Activated T-cell treated with anti-CD3 and anti-CD28 coated beads, Interleukin-2, amount 50 U/mL, for 24 hours (primary cell): ENCODE results near the gene MYH16.

Experiments used
- DNase-seq: peaks from one replicate; pipeline ENCODE4 v3.0.0-alpha.2; 2020
- H3K27ac Mint-ChIP-seq: 2 replicates; pipeline ENCODE4 v1.8.0; 2020; ENCODE audit warnings: mild to moderate bottlenecking, mixed read lengths
- H3K27me3 Mint-ChIP-seq: 2 replicates; pipeline ENCODE4 v1.8.0; 2020; ENCODE audit warnings: mixed read lengths
- H3K36me3 Mint-ChIP-seq: 2 replicates; pipeline ENCODE4 v1.8.0; 2020; ENCODE audit warnings: low read depth, mixed read lengths
- H3K4me1 Mint-ChIP-seq: 2 replicates; pipeline ENCODE4 v1.8.0; 2020; ENCODE audit warnings: low read depth, mixed read lengths
- H3K4me3 Mint-ChIP-seq: 2 replicates; pipeline ENCODE4 v1.8.0; 2020; ENCODE audit warnings: mild to moderate bottlenecking, moderate library complexity, mixed read lengths
- H3K9me3 Mint-ChIP-seq: 2 replicates; pipeline ENCODE4 v1.8.0; 2020; ENCODE audit warnings: mixed read lengths

The MYH16 gene

GRCh38 chr7:99249985-99250575 is 22.6 kb upstream of the MYH16 start:
- Mint-ChIP-seq H3K9me3 (no peaks in the 10 kb centered on the region), H3K4me3 (no peak overlapping the region), H3K27me3 (peaks cover 16% of the 10 kb centered on the region), H3K27ac (no peak overlapping the region), H3K4me1 (no peaks in the 10 kb centered on the region), H3K36me3 (no peaks in the 10 kb centered on the region)
- DNase-seq: no peak

DNA sequence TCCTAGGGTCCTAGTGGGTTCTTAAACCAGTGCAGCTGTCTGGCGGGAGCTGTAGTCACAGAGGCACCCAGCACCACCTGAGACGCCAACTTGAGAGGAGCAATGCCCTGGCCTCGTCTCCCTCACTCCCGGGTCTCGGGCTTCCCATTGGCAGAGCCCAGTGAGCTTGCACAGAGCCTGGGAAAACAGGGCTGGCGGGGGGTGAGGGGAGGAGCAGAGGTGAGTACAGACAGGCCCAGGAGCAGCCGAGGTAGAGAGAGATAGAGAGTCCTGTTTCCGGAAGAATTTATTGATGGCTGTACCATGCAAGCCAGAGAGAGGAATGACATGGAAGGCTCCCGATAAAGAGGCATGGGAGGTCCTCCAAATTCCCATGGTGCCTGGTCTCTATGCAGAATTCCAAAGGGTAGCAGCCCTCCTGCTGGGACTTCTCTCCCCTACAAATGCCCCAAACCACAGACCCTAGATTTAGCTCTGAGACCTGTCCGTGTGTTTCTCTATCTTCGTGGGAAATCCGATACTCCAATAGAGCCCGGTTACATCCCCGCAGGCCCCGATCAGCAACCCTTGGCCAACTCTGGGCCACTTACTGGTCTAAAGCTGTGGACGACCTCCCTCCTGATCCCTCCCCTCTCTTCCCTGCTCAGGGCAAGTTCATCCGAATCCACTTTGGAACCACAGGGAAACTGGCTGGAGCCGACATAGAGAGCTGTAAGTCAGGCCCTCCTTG is 20.3 kb upstream of the MYH16 start:
- Mint-ChIP-seq H3K27ac (no peak overlapping the region), H3K36me3 (no peaks in the 10 kb centered on the region), H3K27me3 (peaks cover 13% of the 10 kb centered on the region), H3K4me1 (no peaks in the 10 kb centered on the region), H3K9me3 (no peaks in the 10 kb centered on the region), H3K4me3 (no peak overlapping the region)
- no peak for DNase-seq

- peaks cover 13% of the 10 kb centered on the region for H3K27me3 Mint-ChIP-seq
- H3K27ac Mint-ChIP-seq: no peak overlapping the region
- DNase-seq: no peak
- H3K4me3 Mint-ChIP-seq: no peak overlapping the region
- H3K36me3 Mint-ChIP-seq: no peaks in the 10 kb centered on the region
- H3K9me3 Mint-ChIP-seq: no peaks in the 10 kb centered on the region
- H3K4me1 Mint-ChIP-seq: no peaks in the 10 kb centered on the region
Observed at GRCh38 chr7:99253369-99253768, 19.3 kb upstream of the MYH16 start.

DNA sequence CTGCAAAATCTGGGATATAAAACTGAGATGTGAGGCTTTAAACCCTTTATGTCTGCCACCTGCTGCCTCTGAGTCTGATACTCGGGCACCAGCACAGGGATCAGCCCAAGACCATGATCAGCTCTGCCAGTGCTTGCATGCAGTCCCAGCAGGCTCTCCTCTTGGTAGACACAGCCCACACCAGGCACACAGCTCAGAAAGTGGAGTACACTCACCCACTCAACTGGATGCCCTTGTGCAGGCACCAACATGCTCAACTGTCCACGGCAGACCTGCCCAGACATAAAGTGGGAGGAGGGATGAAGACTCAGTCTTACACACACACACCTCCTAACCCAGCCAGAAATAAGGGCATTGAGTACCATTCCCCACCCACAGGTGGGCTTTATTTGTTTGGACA is 18.2 kb upstream of the MYH16 start:
- H3K4me3 Mint-ChIP-seq: no peak overlapping the region
- no peaks in the 10 kb centered on the region for H3K4me1 Mint-ChIP-seq
- DNase-seq: no peak
- H3K36me3 Mint-ChIP-seq: no peaks in the 10 kb centered on the region
- H3K27ac Mint-ChIP-seq: no peak overlapping the region
- H3K27me3 Mint-ChIP-seq: peaks cover 13% of the 10 kb centered on the region
- no peaks in the 10 kb centered on the region for H3K9me3 Mint-ChIP-seq

DNA sequence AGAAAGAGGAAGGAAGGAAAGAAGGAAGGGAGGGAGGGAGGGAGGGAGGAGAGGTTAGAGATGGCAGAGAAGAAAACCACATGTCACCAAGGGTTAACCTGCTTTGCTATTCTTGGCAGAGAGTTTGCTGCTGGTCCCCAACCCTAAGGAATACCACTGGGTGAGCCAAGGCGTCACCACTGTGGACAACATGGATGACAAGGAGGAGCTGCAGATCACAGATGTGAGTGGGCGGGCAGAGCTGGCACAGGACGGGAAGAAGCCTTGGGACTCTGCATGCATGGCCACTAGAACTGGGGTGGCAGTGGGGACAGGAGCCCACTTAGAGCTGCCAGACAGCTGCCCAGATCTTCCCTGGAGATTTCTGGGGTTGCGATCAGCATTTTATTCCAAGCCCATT is 17.2 kb upstream of the MYH16 start:
- Mint-ChIP-seq H3K9me3 (no peaks in the 10 kb centered on the region), H3K4me1 (no peaks in the 10 kb centered on the region), H3K36me3 (no peaks in the 10 kb centered on the region), H3K4me3 (no peak overlapping the region), H3K27me3 (peaks cover 12% of the 10 kb centered on the region), H3K27ac (no peak overlapping the region)
- DNase-seq: no peak

DNA sequence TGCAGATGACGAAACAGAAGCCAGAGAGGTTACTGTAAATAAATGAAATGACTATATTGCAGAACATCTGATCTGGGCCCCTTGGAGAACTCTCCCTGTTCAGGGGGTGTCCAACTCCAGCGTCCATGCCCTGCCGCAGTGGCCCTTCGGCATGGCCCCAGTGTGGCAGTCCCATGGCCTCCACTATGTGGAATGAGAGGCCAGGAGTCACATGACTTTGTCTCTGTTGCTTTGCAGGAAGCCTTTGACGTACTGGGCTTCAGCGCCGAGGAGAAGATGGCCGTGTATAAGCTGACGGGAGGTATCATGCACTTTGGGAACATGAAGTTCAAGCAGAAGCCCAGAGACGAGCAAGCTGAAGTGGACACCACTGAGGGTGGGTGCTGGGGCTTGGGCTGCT is 15.6 kb upstream of the MYH16 start:
- no peaks in the 10 kb centered on the region for H3K9me3 Mint-ChIP-seq
- no peak overlapping the region for H3K4me3 Mint-ChIP-seq
- DNase-seq: no peak
- no peak overlapping the region for H3K27ac Mint-ChIP-seq
- no peaks in the 10 kb centered on the region for H3K36me3 Mint-ChIP-seq
- no peaks in the 10 kb centered on the region for H3K4me1 Mint-ChIP-seq
- peaks cover 6% of the 10 kb centered on the region for H3K27me3 Mint-ChIP-seq

- Mint-ChIP-seq H3K4me1 (no peaks in the 10 kb centered on the region), H3K27ac (no peak overlapping the region), H3K4me3 (no peak overlapping the region), H3K36me3 (no peaks in the 10 kb centered on the region), H3K9me3 (no peaks in the 10 kb centered on the region), H3K27me3 (peaks cover 3% of the 10 kb centered on the region)
- no peak for DNase-seq
Observed at GRCh38 chr7:99257675-99258074, 15.0 kb upstream of the MYH16 start.

- Mint-ChIP-seq H3K4me1 (no peaks in the 10 kb centered on the region), H3K4me3 (no peak overlapping the region), H3K27ac (no peak overlapping the region)
Observed at GRCh38 chr7:99258501-99258900, 14.1 kb upstream of the MYH16 start.

DNA sequence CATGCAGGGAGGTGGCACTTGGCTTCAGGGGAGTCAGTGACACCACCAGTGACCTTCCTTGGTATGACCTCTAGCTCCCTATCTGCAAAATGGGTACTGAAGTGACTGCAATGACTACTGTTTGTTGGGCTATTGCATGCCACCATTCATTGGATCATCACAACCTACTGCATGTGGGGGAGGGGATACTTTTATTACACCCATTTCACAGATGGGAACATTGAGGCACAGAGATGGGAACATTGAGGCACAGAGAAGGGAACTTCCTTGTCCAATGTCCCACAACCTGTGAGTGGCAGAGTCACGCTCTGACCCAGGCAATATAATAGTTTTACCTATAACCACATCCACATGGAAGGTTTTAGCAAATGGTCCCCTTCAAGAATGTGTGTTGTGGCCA is 12.2 kb upstream of the MYH16 start:
- H3K4me3 Mint-ChIP-seq: no peak overlapping the region
- H3K4me1 Mint-ChIP-seq: no peaks in the 10 kb centered on the region
- no peaks in the 10 kb centered on the region for H3K36me3 Mint-ChIP-seq
- DNase-seq: no peak
- H3K27me3 Mint-ChIP-seq: peaks cover 3% of the 10 kb centered on the region
- no peak overlapping the region for H3K27ac Mint-ChIP-seq
- H3K9me3 Mint-ChIP-seq: no peaks in the 10 kb centered on the region

More at GRCh38 chr7:99258501-99258900, 14.1 kb upstream of the MYH16 start:
- Mint-ChIP-seq H3K36me3 (no peaks in the 10 kb centered on the region), H3K9me3 (no peaks in the 10 kb centered on the region), H3K27me3 (peaks cover 3% of the 10 kb centered on the region)
- no peak for DNase-seq

GRCh38 chr7:99261646-99262045 is 11.0 kb upstream of the MYH16 start:
- no peak overlapping the region for H3K4me3 Mint-ChIP-seq
- H3K27ac Mint-ChIP-seq: no peak overlapping the region

DNA sequence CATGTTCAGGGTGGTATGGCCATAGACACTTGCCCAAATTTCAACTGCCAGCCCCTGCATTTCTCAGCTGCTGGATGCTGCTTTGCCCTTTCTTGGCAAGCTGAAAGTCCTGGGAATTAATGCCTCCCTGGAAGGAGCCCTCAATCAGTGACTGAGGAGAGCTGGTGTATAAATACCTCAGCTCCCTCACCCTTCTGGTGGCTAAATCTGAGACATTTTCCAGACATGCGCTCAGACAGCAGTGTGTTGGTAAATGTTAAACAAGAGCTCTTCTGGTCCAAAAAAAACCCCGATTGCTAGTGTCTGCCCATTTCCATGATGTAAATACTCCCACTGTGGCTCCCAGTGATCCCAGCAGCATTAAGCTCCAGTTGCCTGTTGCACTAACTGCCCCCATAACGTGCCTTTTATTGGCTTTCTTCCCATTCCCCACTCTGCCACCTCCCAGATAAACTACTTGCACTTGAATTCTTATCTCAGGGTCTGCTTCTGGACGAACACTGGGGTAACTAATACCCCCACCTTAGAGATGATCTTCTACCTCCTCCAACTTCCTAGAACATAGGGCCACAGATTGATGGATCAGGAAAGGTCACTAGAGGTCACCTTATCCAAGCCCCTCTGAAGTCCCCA is 6.7 kb upstream of the MYH16 start:
- Mint-ChIP-seq H3K4me1 (no peaks in the 10 kb centered on the region), H3K36me3 (no peaks in the 10 kb centered on the region), H3K9me3 (no peaks in the 10 kb centered on the region), H3K27ac (no peak overlapping the region), H3K27me3 (no peaks in the 10 kb centered on the region), H3K4me3 (no peak overlapping the region)
- DNase-seq: no peak

More at GRCh38 chr7:99261646-99262045, 11.0 kb upstream of the MYH16 start:
- Mint-ChIP-seq H3K4me1 (no peaks in the 10 kb centered on the region), H3K9me3 (no peaks in the 10 kb centered on the region), H3K27me3 (peaks cover 3% of the 10 kb centered on the region), H3K36me3 (no peaks in the 10 kb centered on the region)
- DNase-seq: no peak

DNA sequence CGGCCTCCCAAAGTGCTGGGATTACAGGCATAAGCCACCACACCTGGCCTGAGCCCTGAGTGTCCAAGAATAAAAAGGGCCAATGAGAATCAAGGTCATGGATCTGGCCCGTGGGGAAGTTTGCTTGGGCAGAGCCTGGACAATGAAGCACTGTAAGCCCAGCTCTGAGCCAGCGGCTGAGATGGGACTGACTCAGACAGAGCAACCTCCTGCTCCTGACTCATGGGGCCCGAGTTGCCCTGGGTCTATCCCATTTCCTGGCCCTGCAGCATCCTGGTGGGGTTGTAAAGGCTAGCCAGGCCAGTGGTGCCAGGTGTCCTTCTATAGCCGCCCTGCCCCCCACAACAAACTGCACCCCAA is 5.2 kb upstream of the MYH16 start:
- Mint-ChIP-seq H3K4me1 (no peaks in the 10 kb centered on the region), H3K27me3 (no peaks in the 10 kb centered on the region), H3K27ac (no peak overlapping the region), H3K36me3 (no peaks in the 10 kb centered on the region), H3K9me3 (no peaks in the 10 kb centered on the region), H3K4me3 (no peak overlapping the region)
- no peak for DNase-seq

DNA sequence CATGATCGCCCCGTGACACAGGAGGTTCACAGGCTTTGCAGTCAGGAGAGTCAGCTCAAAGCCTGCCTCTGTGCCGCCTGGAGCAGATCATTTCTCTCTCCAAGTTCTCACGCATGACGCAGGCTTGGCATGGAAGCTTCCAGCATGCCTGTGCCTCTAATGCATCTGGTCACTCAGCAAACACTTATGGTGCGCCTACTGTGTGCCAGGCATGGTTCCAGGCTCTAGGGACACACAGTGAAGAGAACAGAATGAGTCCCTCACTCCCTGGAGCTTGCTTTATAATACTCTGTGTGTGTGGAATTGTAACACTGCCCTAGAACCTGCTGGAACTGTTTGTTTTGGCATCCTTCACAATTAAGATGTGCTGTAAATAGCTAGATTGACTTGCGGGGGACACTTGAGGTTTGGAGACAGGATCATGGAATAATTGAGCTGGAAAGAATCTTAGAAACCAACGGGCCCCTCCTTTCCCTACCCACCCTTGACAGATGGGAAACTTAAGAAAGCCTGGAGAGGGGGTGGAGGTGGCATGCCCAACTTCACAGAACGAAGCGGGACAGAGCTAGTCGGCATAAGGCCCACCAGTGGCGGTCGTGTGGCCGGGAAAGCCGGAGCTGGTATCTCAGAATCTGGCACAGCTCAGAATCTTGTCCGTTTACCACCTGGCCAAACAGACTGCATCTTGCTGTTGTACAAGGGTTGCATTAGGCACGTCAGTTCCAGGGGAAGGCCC is 4.6 kb upstream of the MYH16 start:
- Mint-ChIP-seq H3K9me3 (no peaks in the 10 kb centered on the region), H3K36me3 (no peaks in the 10 kb centered on the region), H3K4me1 (no peaks in the 10 kb centered on the region), H3K4me3 (no peak overlapping the region), H3K27me3 (no peaks in the 10 kb centered on the region), H3K27ac (no peak overlapping the region)
- DNase-seq: no peak

DNA sequence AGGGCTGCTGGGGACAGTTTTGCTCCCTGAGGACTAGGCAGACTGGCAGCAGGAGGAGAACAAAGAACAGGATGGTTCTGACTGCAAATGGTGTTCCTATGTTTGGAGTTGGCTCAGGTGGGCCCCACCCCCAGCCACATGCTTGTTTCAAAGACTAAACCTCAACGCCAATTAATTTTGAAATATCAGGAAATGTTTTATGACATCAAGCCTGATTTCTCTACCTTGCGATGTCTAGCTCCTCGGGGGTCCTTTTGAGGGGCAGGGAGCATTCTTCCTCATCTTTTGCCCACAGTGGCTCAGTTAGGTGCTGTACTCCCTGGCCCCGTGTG is 4.1 kb upstream of the MYH16 start:
- no peaks in the 10 kb centered on the region for H3K9me3 Mint-ChIP-seq
- peaks cover 4% of the 10 kb centered on the region for H3K4me1 Mint-ChIP-seq
- H3K27me3 Mint-ChIP-seq: no peaks in the 10 kb centered on the region
- no peak for DNase-seq
- H3K36me3 Mint-ChIP-seq: no peaks in the 10 kb centered on the region
- no peak overlapping the region for H3K27ac Mint-ChIP-seq
- no peak overlapping the region for H3K4me3 Mint-ChIP-seq

DNA sequence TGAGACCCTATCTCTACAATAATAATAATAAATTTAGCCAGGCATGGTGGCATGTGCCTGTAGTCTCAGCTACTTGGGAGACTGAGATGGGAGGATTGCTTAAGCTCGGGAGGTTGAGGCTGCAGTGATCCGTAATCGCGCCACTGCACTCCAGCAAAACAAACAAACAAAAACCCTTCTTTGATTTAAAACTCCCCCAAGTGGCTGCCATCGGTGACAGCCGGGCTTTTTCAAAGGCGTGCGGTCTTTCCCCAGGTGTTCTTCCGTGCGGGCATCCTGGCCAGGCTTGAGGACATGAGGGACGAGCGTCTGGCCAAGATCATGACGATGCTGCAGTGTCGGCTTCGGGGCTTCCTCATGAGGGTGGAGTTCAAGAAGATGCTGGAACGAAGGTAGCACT is 1.9 kb upstream of the MYH16 start:
- Mint-ChIP-seq H3K27me3 (no peaks in the 10 kb centered on the region), H3K4me3 (no peak overlapping the region), H3K4me1 (peaks cover 20% of the 10 kb centered on the region), H3K36me3 (no peaks in the 10 kb centered on the region), H3K9me3 (no peaks in the 10 kb centered on the region), H3K27ac (no peak overlapping the region)
- no peak for DNase-seq
